Fibroblast of lung (primary cell): ENCODE measurements around the gene SSBP3.

Experiments used
- EZH2 ChIP-seq: IDR thresholded peaks from 2 replicates; pipeline ENCODE4 v1.5.1; 2012; ENCODE audit warnings: low read length, control low read depth, mild to moderate bottlenecking; ENCODE audit errors: missing control alignments
- TF ChIP-seq, protein P1 (sequence below), 2 donors: IDR thresholded peaks in 1 of 2; conservative IDR thresholded peaks in 1 of 2; 1 replicate in 1 of 2; 2 replicates in 1 of 2; pipeline ENCODE4 v1.5.1; 2011 to 2012; ENCODE audit warnings: low read length in 2 of 2, control low read depth in 1 of 2, inconsistent platforms in 1 of 2, low read depth in 1 of 2, mild to moderate bottlenecking in 1 of 2

- TF ChIP-seq EZH2: no peak
- TF ChIP-seq, protein P1, sequence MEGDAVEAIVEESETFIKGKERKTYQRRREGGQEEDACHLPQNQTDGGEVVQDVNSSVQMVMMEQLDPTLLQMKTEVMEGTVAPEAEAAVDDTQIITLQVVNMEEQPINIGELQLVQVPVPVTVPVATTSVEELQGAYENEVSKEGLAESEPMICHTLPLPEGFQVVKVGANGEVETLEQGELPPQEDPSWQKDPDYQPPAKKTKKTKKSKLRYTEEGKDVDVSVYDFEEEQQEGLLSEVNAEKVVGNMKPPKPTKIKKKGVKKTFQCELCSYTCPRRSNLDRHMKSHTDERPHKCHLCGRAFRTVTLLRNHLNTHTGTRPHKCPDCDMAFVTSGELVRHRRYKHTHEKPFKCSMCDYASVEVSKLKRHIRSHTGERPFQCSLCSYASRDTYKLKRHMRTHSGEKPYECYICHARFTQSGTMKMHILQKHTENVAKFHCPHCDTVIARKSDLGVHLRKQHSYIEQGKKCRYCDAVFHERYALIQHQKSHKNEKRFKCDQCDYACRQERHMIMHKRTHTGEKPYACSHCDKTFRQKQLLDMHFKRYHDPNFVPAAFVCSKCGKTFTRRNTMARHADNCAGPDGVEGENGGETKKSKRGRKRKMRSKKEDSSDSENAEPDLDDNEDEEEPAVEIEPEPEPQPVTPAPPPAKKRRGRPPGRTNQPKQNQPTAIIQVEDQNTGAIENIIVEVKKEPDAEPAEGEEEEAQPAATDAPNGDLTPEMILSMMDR (conservative IDR thresholded peaks at IDR 0.05 in 1 of 2, IDR thresholded peaks at IDR 0.05 in 1 of 2; ENCODE audit: low read depth in 1 of 2, low read length in 2 of 2): no peak
Observed at GRCh38 chr1:54301497-54301896, 104.7 kb downstream of the SSBP3 start.
